ENCODE results near the gene ZNF580.

DNA sequence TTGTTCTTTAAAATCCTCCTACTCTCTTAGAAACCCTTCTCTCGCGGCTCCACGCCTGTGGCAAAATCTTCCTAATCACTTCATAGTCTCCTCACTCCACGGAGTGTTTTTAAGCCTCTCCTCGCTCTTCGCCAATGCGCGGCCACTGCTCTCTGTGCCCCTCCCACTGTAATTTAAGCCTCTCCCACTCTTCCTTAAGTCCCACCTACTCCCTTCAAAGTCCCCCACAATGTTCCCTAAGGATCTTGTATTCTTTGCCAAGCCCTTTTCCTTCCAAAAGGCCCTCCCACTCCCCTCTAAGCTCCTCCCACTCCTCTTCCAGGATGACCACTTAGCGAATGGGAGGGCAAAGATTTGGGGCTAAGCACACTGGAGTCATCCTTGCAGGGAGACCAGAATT, 42.8 kb upstream of the ZNF580 start:
- TF ChIP-seq, protein P1, sequence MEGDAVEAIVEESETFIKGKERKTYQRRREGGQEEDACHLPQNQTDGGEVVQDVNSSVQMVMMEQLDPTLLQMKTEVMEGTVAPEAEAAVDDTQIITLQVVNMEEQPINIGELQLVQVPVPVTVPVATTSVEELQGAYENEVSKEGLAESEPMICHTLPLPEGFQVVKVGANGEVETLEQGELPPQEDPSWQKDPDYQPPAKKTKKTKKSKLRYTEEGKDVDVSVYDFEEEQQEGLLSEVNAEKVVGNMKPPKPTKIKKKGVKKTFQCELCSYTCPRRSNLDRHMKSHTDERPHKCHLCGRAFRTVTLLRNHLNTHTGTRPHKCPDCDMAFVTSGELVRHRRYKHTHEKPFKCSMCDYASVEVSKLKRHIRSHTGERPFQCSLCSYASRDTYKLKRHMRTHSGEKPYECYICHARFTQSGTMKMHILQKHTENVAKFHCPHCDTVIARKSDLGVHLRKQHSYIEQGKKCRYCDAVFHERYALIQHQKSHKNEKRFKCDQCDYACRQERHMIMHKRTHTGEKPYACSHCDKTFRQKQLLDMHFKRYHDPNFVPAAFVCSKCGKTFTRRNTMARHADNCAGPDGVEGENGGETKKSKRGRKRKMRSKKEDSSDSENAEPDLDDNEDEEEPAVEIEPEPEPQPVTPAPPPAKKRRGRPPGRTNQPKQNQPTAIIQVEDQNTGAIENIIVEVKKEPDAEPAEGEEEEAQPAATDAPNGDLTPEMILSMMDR (IDR thresholded peaks at IDR 0.05), result no peak
- TF ChIP-seq POLR2A (IDR thresholded peaks at IDR 0.05) (no peak), POLR2AphosphoS5 (IDR thresholded peaks at IDR 0.05) (no peak)

Measured in prostate gland (tissue), 2 donors.